GDM1 (cell line): Measurements from ENCODE around the gene PLXNB2.

Experiments
- DNase-seq: peaks from one replicate; lab custom pipeline; 2025; lab: John Stamatoyannopoulos, UW

Gene PLXNB2

DNA sequence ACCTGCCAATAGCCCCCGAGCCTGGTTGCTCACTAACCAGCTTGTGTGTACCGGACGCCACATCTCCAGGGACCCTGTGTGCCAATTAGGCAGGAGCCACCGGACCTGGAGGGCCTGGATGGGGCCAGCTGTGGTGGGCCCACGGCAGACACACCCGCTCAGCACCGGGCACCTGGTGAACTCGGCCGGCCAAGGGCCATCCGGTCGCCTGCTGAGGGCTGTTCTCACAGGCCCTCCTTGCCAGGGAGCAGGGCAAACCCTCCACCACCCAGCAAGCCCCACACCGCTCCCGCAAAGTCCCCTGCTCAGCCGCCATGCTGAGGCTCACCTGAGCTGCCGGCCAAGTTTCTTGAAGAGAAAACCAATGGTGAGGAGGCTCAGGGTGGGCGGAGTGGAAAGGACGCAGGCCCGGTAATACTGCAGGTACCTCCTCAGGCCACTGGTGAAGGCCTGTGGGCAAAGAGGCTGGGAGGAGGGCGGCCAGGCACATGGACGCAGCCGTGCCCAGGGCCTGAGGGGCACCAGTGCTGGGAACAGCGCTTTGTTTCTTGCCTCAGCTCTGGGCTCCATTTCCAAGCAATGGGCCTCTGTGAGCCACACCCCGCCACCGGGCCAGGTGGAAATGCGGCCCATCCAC, 79.7 kb downstream of the PLXNB2 start:
- DNase-seq, result no peak

DNA sequence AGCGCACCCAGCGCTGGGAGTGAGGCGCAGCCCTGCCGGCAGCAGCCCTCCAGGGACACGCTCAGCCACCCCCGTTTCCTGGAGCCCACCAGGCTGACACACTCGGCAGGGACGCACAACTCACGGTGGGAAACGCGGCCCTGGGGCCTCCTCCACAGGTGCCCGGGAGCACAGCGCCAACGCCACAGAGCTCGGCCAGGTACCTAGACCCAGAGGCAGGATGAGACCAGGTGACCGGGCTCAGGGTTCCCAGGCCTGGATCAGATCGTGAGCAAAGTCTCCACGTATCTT, 80.6 kb downstream of the PLXNB2 start:
- no peak for DNase-seq

- no peak for DNase-seq
Observed at GRCh38 chr22:50226063-50226874, 81.2 kb downstream of the PLXNB2 start.

- DNase-seq, result no peak
Observed at GRCh38 chr22:50225200-50225969, 82.1 kb downstream of the PLXNB2 start.
